Uterus (tissue), 4 donors: ENCODE measurements around the gene TGIF2. TPM values are rescaled to one million over a fixed set of nuclear protein-coding genes. Genes with fewer than 3 reads are reported as not detected.

Experiments
- DNase-seq, 2 donors: peaks; one replicate each; pipeline ENCODE4 v3.0.0-alpha.2; 2019 to 2020
- H3K27ac ChIP-seq, 2 donors: fragments of 200-600 bp; sonication (generic); 1 replicate in 1 of 2; 2 replicates in 1 of 2; pipeline ENCODE4 v1.5.1; 2016 to 2018
- H3K27me3 ChIP-seq, 2 donors: fragments of 200-600 bp; sonication (generic); one replicate each; pipeline ENCODE4 v1.5.1; 2018 to 2019; ENCODE audit warnings: control low read depth in 1 of 2
- H3K36me3 ChIP-seq, 2 donors: fragments of 200-600 bp; sonication (generic); one replicate each; pipeline ENCODE4 v1.5.1; 2019; ENCODE audit warnings: control low read depth in 1 of 2
- H3K4me1 ChIP-seq, 2 donors: fragments of 200-600 bp; sonication (generic); one replicate each; pipeline ENCODE4 v1.5.1; 2018 to 2019; ENCODE audit warnings: control low read depth in 1 of 2
- H3K4me3 ChIP-seq, 2 donors: fragments of 200-600 bp; sonication (generic); 1 replicate in 1 of 2; 2 replicates in 1 of 2; pipeline ENCODE4 v1.5.1; 2018 to 2019; ENCODE audit warnings: mild to moderate bottlenecking in 1 of 2
- H3K9me3 ChIP-seq, 2 donors: fragments of 200-600 bp; sonication (generic); one replicate each; pipeline ENCODE4 v1.5.1; 2019; ENCODE audit warnings: control low read depth in 1 of 2
- CTCF ChIP-seq, 4 experiments: fragments of 200-600 bp in 2 of 4; fragments of 450-650 bp in 2 of 4; sonication (generic) in 2 of 4; IDR thresholded peaks; one replicate each; pipeline ENCODE4 v1.5.1; 2016 to 2019; ENCODE audit warnings: antibody characterized with exemption in 4 of 4, mild to moderate bottlenecking in 2 of 4, moderate library complexity in 1 of 4
- POLR2A ChIP-seq, 2 donors: fragments of 450-650 bp; IDR thresholded peaks; one replicate each; pipeline ENCODE4 v1.6.1; 2016; ENCODE audit warnings: antibody characterized with exemption in 2 of 2, mild to moderate bottlenecking in 1 of 2, moderate library complexity in 1 of 2
- intact Hi-C: fragments of 100-400 bp; cut with DNase I; formaldehyde crosslinking; loops from one replicate; pipeline ENCODE4 v1.15.1; 2023; ENCODE audit warnings: low total_unique reads
- total RNA-seq, 4 donors: library from RNA; depleted of rRNA in 3 of 4; stranded (reverse); fragments of >200 nt in 3 of 4; gene quantifications; one replicate each; pipeline versions ENCODE4 v1.1.0 to v1.2.4, GENCODE V29; 2014 to 2023
- donor health status: DM: yes; HTN: yes; CAD: no.

The TGIF2 gene
- total RNA-seq, 4 donors from 2014 or later, result 3.3 to 35.7 (median 17.7) TPM

GRCh38 chr20:36573798-36574365 lies 485 bp downstream of the TGIF2 start:
- Histone ChIP-seq H3K36me3 (no peaks in the 10 kb centered on the region), H3K27me3 (no peaks in the 10 kb centered on the region), H3K4me1 (peaks cover 0 to 8% of the 10 kb centered on the region in 2 donors), H3K9me3 (no peaks in the 10 kb centered on the region), H3K27ac (peak overlapping the region; percentile 90 to 99), H3K4me3 (peak overlapping the region; percentile 75 to 90)
- intact Hi-C loops, result no loop called here
- no peak for TF ChIP-seq POLR2A (IDR thresholded peaks at IDR 0.05)
- TF ChIP-seq CTCF (IDR thresholded peaks at IDR 0.05), result peak in 1 of 4 experiments; percentile 3
- peak; percentile 33 to 44 for DNase-seq

- H3K27ac ChIP-seq, result peak overlapping the region; percentile 90 to 99
- intact Hi-C loops, result no loop called here
- H3K9me3 ChIP-seq, result no peaks in the 10 kb centered on the region
- TF ChIP-seq POLR2A (IDR thresholded peaks at IDR 0.05) (peak; percentile 26 to 60), CTCF (IDR thresholded peaks at IDR 0.05) (no peak)
- peaks cover 0 to 8% of the 10 kb centered on the region in 2 donors for H3K4me1 ChIP-seq
- peak; percentile 76 to 85 for DNase-seq
- H3K27me3 ChIP-seq, result no peaks in the 10 kb centered on the region
- no peaks in the 10 kb centered on the region for H3K36me3 ChIP-seq
- peak overlapping the region; percentile 75 to 90 for H3K4me3 ChIP-seq
These were observed 1.2 kb downstream of the TGIF2 start for GRCh38 chr20:36574366-36575135.

- peak overlapping the region; percentile 90 to 99 for H3K27ac ChIP-seq
- no peak for DNase-seq
- no peak overlapping the region for H3K4me3 ChIP-seq
- no peak for TF ChIP-seq CTCF (IDR thresholded peaks at IDR 0.05)
- no peak for TF ChIP-seq POLR2A (IDR thresholded peaks at IDR 0.05)
- H3K4me1 ChIP-seq, result peaks cover 0 to 8% of the 10 kb centered on the region in 2 donors
- H3K9me3 ChIP-seq, result no peaks in the 10 kb centered on the region
- no peaks in the 10 kb centered on the region for H3K27me3 ChIP-seq
- intact Hi-C loops, result no loop called here
- H3K36me3 ChIP-seq, result no peaks in the 10 kb centered on the region
These were observed 2.7 kb downstream of the TGIF2 start for GRCh38 chr20:36576081-36576445.

- intact Hi-C loops, result no loop called here
- Histone ChIP-seq H3K27ac (peak overlapping the region; percentile 10 to 37), H3K9me3 (no peaks in the 10 kb centered on the region), H3K27me3 (no peaks in the 10 kb centered on the region), H3K36me3 (no peaks in the 10 kb centered on the region), H3K4me1 (peaks cover 0 to 8% of the 10 kb centered on the region in 2 donors), H3K4me3 (no peak overlapping the region)
- DNase-seq, result no peak
- no peak for TF ChIP-seq POLR2A (IDR thresholded peaks at IDR 0.05)
- no peak for TF ChIP-seq CTCF (IDR thresholded peaks at IDR 0.05)
These were observed 5.1 kb downstream of the TGIF2 start for GRCh38 chr20:36578356-36579041.
